Stimulated activated CD8-positive, alpha-beta memory T cell treated with anti-CD3 and anti-CD28 coated beads, Interleukin-2, amount 100 ng/mL, for 48 hours (primary cell): ENCODE measurements around the gene PLTP.
"Not testable (repeated sequence)": the region's sequence is repeated elsewhere in the genome, so short reads cannot be mapped to it uniquely, and the experiment has no call there.

ENCODE experiments used
- DNase-seq, 2 donors: peaks; one replicate each; pipeline ENCODE4 v3.0.0-alpha.2; 2020; ENCODE audit warnings: low read depth in 2 of 2

PLTP gene

DNA sequence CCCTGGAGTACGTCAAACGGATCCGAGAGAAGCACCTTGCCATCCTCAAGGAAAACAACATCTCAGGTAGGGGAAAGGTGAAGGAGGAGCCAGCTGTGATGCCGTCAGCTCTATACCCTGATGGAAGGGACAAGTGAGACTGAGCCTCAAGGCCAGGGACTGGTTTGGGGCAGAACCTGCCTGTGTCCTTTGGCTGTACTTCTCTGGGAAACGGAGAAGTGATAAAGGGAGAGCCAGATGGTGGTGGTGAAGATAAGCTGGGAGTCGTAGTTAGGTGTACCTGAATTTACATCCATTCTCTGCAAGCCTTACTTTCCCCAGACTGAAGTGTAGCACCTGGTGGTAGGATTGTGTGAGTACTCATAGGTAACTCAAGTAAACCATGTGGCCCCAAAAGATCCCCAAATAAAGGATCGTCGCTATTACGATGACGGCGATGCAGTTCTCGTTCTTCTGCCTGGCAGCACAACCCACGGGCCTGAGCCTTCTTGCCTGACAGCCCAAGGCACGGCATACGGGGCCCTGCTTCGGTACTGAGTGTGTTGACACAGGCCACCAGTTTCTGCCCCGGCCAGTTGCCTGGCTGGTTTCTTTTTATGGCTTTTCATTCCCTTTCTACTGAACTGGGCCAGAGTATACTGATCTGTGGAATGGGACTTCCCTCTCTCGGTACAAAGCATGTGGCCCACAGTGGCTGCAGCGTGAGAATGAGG lies 33.2 kb upstream of the PLTP start:
- no peak for DNase-seq

DNA sequence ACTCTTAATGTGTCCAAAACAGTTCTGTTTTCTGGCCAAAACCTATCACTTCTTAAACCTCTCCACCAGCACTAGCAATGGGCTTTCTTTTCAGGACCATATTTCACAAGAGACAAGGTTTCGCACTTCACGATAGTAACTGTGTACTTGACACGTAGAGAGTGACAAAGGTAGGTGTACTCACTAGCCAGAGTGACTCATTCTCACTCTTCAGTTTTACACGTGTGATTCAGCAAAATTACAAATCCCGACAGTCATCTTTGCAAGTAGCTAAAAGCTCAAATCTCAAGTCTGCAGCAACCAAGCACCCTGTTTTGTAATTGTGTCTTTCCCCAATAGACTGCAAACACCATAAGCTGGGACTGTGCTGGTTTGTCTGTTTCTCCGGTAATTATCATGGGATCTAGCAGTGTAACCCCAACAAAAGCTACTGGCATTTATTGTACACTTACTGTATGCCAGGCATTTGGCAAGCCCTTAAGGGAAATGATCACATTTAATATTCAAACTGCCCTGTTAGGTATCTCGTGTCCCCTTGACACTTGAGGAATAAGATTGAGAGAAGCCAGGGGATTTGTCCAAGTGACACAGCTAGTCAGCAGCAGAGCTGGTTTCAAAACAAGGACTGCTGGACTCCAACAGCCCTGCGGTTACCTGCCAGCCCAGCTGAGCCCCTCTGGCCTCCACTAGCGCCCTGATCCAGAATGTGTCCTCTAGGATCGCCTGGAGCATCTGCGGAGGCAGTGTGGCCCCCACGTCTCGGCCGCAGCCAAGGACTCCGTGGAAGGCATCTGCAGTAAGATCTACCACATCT lies 32.4 kb upstream of the PLTP start:
- no peak for DNase-seq

DNA sequence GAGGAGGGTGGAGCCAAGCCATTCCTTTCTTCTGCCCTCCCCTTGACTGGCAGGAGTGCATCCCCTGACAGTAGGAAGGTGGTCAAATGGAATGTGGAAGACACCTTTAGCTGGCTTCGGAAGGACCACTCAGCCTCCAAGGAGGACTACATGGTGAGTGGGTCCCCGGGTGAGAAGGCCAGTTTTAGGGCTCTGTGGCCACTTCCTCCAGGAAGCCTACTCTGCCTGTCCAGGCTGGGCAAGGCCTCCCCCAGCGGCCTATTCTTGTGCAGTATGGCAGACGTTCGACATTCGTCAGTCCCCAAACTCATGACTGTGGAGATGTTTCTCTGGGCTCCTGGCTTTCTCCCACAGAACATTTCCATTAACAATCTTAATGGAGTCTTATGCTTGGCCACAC lies 31.7 kb upstream of the PLTP start:
- no peak for DNase-seq

DNA sequence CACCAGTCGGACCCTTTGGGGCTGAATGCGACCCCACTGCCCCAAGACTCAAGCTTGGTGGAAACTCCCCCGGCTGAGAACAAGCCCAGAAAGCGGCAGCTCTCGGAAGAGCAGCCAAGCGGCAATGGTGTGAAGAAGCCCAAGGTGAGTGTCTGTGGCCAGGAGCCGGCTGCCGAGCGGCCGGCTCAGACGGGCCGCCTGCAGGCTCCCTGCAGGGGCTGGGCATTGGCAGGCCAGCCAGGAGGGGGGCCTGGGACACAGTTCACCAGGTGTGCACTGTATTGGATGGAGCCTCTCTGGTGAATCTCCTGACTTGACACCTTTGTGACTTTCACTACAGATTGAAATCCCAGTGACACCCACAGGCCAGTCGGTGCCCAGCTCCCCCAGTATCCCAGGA lies 28.5 kb upstream of the PLTP start:
- no peak for DNase-seq

DNA sequence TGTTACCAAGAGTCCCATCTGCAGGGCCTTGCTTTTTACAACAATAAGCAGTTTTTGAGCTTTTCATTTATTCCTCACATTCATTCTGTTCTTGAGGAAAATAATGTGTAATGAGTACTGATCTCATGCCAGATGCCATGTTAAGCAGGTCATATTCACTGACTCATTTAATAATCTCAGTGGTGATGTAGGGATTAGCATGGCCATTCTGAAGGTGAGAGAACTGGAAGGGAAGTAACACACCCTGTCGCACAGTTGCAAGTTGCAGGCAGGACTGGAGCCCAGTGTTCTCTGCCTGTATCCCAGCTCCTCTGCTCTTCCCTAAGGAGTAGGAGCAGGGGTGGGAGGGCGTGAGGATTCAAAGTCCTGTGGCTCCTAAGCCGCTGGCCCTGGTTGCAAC lies 28.1 kb upstream of the PLTP start:
- DNase-seq, result no peak

DNA sequence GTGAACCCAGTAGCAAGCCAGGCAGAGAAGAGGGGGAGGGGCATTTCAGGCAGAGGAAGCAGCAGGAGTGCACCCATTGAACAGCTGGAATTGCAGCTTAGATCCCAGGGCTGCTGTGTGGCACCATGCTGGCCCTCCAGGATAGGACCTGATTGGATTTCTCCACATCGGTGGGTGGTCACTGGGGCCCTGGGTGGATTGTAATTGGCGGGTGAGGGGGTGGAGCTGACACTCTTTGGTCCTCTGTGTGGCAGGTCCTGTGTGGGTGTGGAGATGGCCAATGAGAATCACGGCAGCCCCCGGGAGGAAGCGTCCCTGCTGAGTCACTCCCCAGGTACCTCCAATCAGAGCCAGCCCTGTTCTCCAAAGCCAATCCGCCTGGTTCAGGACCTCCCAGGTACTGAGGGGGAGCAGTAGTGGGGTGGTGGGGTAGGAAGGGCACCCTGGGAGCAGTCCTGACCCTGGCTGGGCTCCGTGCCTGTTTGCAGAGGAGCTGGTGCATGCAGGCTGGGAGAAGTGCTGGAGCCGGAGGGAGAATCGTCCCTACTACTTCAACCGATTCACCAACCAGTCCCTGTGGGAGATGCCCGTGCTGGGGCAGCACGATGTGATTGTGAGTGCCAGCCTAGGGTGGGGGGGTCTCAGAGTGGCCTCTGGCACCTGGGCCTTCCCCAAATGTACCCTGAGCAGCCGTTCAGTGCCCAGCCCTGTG lies 26.9 kb upstream of the PLTP start:
- DNase-seq, result no peak

DNA sequence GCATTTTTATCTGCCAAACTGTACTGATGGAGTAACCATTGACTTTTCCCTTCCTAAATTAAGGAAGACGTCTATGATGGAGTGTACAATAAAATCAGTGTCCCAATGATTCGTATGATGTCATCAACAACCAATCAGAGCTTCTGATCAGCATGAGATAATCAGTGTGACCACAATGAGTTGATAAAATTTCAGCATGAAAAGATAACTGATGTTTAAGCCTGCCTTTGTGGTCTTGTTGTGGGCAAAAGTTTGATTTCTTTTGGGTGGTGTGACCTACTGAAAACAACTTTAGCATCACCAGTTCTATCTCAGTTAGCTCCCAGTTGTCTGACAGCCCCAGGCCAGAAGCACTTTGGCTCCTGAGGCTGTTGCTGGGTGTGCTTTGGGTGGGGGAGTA lies 25.8 kb upstream of the PLTP start:
- no peak for DNase-seq

DNA sequence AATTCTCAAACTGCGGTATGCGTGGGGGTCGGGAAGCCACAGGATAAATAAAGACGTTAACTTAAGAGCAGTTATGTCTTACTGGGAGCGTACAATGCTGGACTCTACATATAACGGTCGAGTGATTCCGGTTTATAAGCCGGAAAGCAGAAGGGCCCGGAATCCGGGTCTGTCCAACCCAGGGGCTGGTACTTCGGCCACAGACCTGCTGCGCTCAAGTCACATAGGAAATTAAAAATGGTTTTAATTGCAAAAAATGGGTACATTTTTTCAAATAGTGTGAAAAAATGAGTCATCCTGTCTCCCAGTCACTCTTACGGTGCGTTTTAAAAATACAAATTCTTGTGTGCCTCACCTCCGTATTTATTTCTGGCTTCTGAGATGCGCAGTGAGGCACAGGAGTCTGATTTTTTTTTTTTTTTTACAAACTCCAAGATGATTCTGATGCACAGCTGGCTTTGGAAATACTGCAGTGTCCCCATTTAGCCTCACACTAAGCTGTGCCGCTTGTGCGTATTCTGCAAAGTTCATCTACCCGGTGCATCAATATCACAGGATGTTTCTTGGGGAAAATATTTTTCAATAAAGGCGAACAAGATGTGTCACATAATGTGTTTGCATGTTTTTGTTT lies 23.6 kb upstream of the PLTP start:
- no peak for DNase-seq

DNA sequence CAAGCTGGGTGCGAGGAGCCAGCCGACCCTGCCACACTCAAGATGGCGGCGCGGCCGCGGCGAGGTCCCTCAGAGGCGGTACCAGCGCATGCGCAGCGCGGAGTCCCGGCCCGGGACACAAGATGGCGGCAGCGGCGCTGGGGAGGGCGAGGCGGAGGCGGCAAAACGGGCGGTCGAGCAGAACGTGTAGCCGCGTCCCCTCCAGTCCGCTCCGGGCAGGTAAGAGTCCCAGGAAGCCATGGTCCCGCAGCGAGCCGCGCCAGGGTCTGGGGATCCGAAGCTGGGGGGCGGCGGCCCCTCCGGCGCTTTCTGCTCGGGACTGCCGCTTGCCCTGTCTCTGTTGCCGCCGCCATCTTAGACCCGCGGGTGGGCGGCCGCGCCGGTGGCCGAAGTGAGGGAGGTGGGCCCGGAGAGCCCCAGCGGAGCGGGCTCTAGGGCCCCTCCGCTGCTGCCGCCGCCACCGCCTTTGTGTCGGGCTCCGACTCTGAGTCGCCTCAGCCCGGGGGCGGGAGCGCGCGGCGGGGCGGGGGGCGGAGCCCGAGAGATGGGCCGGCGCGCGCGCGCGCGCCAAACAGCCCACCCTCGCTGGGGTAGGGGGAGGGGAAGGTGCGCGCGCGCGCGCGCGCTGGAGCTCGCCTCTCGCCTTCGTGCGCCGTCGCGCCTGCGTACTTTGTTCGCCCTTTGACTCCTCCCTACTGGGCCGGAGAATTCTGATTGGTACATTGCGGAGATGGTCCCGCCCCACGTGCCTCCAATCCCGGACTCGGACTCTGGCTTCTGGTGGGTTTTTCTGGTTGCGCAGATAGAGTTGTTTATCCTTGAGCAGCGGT lies 22.8 kb upstream of the PLTP start, which contains the start of gene PCIF1:
PCIF1 (plus strand) TSS at position 98 of the 830 bp plus-strand sequence. CDS start 4,317 bp downstream, outside the sequence.
- peak; percentile 96 to 97 for DNase-seq

DNA sequence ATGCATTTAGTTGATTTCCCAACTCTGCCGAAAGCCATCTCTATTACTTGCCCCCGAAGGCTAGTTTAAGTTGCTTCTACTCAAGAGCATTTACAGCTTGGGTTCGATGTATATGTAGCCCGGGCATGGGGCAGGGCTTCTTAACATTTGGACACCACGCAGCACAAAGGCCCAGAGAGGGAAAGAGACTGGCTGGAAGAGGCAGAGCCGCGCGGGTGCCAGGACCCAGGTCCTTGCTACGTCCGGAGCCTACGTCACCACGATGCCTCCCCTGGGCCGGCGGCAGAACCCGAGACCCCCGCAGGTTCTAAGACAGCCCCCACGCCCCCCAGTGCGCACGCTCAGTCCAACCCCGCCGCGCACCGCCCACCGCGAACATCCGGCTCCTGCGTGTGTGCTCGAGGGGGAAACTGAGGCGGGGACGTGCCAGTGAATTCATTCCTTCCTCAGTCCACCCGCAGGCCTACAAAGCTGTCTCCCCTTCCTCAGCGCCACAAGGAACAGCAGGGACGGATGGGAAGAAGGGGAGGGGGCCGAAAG lies 22.2 kb upstream of the PLTP start:
- peak in 1 of 2 donors; percentile 50 for DNase-seq

DNA sequence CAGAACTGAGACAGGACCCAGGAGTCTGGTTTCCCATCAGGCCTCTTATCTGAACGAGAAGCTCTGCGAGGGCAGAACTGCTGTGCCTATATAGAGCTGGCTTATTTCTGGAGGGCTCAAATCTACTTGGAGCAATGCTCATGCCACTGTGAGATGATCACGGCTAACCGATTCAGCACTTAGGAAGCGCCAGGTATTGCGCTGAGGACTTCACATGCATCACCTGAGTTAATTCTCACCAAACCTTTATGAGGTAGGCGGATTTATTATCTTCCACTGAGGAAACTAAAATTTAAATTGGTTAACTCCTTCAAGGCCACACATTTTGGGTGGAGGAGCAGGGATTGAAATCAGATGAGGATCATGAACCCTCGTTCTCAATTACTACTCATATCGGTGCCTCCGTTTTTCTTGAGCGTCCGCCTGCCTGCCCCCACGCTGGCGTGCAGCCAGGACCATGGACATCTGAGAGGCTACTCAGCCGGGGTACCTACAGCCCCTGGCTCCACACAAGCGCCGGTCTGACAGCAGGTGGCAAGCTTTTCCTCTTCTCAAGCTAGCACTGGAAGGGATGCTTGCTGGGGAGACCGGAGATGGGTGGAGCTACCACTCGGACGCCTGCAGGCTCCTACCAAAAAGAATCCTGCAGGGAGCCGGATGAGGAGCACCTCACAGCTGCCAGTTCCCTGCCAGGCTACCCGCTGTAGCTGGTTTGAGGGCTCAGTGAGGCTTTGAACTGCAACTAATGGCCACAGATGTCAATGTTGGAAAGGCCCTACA lies 21.5 kb upstream of the PLTP start:
- DNase-seq, result peak; percentile 36 to 43

DNA sequence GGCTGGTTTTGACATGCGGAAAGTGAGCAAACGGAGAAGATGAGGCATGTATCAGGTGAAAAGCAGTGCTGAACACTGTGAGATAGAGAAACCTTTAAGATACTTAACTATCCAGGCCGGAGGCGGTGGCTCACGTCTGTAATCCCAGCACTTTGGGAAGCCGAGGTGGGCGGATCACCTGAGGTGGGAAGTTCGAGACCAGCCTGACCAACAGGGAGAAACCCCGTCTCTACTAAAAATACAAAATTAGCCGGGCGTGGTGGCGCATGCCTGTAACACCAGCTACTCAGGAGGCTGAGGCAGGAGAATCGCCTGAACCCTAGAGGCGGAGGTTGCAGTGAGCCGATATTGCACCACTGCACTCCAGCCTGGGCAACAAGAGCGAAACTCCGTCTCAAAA lies 19.7 kb upstream of the PLTP start:
- DNase-seq, result not testable (repeated sequence)

DNA sequence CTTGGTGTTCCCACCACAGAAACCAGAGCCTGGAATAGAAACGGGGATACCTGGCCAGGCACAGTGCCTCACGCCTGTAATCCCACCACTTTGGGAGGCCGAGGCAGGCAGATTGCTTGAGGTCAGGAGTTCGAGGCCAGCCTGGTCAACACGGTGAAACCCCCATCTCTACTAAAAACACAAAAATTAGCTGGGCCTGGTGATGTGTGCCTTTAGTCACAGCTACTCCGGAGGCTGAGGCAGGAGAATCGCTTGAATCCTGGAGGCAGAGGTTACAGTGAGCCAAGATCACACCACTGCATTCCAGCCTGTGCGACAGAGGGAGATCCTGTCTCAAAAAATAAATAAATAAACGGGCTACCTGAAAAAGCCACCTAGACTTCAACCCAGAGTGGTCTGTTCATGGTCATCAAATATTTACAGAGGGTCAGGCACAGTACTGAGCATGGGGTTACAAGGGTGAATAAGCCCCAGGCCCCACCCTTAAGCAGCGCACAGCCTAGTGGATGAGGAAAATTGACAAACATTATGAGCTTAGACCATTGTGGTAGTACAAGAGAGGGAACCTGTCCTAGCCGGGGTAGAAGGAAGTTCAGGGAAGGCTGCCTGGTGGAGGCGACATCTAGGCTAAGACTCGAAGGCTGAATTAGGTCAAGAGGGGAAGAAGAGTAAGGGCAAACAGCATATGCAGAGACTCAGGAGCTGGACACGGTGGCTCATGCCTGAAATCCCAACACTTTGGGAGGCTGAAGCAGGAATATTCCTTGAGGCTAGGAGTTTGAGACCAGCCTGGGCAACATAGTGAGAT lies 15.3 kb upstream of the PLTP start:
- no peak for DNase-seq

DNA sequence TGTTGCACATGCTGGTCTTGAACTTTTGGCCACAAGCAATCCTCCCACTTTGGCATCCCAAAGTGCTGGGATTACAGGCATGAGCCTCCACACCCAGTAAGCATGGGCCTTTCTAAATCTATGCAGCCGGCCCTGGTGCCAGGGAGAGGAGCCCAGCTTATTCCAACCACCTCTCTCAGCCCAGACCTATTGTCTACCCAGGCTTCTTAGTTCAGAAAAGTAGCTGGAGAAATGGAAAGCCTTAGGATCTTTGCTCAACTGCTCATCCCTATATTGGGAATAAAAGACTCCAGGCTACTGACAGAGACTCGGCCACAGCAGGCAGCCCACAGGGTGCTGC lies 14.7 kb upstream of the PLTP start:
- DNase-seq, result no peak

DNA sequence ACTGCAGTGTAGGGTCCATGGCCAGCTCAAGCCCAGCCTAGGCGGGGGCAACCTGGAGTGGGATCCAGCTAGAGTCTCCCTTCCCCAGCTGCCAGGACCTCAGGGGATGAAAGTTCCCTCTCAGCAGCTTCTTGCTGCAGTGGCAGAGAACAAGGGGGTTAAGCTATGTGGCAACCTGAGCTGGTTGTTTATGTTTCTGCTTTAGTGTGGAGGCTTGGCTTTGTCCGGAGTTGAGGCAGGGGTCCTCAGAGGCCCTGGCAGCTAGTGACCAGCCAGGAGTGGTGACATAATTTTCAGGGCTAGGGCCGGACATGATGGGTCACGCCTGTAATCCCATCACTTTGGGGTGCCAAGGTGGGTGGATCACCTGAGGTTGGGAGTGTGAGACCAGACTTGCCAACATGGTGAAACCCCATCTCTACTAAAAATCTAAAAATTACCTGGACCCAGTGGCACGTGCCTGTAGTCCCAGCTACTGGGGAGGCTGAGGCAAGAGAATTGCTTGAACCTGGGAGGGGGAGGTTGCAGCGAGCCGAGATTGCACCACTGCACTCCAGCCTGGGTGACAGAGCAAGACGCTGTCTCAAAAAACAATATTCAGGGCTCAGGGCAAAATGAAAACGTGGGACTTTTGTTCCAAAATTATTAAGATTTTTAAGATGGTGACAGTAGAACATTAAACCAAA lies 14.0 kb upstream of the PLTP start:
- DNase-seq, result no peak

DNA sequence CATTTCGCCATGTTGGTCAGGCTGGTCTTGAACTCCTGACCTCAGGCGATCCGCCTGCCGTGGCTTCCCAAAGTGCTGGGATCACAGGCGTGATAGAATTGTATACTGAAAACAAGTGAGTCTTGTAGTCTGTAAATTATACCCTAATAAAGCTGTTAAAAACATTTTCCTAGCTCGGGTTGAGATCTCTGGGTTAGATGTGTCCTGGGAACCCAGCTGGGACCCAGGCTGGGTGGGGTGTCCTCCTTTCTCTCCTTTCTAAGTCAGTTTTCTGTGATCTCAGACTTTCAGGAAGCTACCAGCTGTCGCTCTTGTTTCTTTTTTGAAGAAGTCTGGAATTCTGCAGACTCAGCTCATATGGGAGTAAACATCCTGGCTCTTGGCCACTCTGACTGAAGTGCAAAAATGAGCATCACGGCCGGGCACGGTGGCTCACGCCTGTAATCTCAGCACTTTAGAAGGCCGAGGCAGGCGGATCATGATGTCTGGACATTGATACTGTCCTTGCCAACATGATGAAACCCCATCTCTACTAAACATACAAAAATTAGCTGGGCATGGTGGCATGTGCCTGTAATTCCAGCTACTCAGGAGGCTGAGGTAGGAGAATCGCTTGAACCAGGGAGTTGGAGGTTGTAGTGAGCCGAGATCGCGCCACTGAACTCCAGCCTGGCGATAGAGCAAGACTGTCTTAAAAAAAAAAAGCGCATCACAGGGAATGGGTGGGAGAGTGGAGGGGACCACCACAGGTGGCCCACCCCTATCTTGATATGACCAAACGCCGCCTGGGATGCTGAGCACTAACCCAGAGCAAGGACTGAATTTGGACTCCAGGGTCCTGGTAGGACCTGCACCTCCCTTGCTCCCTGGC lies 12.7 kb upstream of the PLTP start:
- no peak for DNase-seq

DNA sequence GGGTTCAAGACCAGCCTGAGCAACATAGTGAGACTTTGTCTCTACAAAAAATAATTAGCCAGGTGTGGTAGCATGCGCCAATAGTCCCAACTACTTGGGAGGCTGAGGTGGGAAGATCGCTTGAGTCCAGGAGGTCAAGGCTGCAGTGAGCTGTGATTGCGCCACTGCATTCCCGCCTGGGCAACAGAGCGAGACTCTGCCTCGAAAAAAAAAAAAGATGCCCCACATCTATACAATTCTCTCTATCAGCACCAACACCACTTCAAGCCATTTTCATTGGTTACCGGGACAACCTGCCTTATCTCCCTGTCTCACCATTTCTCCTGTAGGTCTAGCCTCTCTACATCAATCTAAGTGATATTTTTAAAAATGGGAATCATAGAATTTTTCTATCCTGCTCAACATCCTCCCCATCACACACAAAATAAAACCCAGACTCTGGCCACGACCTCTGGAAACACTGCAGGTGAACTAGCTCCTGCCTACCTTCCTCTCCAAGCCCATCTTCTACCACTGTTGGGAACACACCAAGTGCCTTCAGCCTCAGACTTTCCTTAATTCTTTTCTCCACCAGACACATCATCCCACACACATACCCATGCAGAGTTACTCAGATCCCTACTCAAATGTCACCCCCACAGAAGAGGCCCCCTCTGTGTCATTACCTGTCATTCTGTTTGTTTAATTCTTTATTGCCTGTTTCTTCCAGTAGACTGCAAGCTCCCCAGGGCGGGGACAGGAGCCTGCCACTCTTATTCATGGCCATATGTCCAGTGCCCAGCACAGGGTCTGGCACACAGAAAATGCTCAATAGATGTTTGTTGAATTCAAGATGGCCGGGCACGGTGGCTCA lies 9.6 kb upstream of the PLTP start:
- no peak for DNase-seq
